SIG-M5 treated with dmso at 0.1 percent for 504 hours (cell line): ENCODE results near the gene CORO1A.
"Not testable (repeated sequence)": the region's sequence is repeated elsewhere in the genome, so short reads cannot be mapped to it uniquely, and the experiment has no call there.

ENCODE experiments used
- DNase-seq: peaks from one replicate; lab custom pipeline; 2025; ENCODE audit not compliant: unreplicated experiment; lab: John Stamatoyannopoulos, UW

CORO1A gene

DNA sequence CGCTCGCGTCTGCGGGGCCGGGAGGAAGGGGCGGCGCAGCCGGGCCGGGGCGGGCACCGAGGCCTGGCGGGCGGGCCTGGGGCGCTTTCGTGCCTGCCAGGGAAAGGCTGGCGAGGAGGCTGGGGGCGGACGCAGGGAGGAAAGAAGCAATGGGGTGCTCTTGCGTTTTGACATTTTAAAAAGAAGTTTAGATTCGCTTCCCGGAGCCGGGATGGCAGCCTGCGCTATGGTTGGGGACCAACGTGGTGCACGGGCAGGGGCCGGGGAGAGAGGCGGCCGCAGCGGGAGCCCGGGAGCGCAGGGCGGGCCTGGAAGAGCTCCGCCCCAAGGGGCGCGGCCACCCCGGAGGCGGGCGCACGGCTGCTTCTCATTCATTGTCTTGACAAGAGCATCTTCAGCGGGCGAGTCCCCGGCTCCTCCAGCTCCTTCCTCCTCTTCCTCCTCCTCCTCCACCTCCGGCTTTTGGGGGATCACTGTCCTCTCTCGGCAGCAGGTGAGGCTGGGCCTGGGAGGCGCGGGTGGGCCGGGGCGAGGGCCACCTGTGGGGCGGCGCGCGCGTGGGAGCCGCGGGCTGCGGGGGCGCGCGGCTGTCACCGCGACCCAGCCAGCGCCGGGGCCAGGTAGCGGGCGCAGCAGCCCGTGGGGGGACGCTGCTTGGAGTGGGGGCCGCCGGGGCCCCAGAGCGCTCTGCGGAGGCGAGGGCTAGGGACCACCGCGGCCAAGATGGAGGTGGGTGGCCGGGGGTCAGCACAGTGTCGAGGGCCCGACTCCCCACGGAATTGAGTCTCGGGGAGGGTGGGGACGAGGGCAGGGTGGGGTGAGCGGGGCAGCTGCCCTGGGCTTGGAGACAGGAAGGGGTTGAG lies at the start of gene CORO1A:
CORO1A (plus strand) TSS at position 370 of the 863 bp plus-strand sequence. CDS start 1,608 bp downstream, outside the sequence.
- peak; percentile 80 for DNase-seq

DNA sequence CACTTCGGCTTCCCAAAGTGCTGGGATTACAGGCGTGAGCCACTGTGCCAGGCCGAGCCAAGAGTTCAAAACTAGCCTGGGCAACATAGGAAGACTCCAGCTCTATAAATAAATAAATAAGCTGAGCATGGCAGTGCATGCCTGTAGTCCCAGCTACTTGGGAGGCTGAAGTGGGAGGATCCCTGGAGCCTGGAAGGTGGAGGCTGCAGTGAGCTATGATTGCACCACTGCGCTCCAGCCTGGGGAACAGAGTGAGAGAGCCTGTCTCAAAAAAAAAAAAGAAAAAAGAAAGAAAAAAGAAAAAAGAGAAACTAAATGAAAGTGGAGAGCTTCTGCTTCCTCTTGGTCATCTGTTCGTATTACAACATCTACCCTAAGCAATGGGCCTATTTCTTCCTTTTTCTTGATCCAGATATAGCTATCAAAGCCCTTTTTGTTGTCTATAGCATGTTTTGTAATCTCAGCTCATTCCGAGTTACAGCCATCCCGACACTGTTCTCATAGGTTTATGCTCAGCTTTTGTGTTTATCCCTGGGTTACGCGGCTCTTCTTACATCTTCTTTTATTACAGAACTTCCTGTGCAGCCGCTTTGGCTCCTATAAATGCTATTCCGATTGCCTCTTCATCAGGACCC lies 46.3 kb upstream of the CORO1A start:
- peak; percentile 95 for DNase-seq

DNA sequence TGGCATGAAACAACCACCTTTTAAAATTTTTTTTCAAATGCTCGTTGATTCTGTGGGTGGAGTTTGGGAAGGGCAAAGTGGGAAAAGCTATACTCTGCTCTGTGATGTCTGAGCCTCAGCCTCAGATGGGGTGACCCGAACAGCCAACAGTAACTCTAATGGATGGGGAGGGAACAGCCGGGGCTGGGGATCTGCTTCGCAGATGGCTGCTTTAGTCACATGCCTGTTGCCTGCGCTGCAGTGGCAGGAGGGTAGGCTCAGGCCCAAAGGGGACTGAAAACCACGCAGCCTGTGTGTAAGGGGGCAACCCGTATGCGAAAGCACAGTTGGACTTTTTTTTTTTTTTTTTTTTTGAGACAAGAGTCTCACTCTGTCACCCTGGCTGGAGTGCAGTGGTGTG lies 45.5 kb upstream of the CORO1A start:
- DNase-seq, result no peak

- DNase-seq, result peak; percentile 37
Observed at GRCh38 chr16:30139583-30140481, 43.6 kb upstream of the CORO1A start.

- DNase-seq, result no peak
Observed at GRCh38 chr16:30141750-30142149, 41.7 kb upstream of the CORO1A start.

DNA sequence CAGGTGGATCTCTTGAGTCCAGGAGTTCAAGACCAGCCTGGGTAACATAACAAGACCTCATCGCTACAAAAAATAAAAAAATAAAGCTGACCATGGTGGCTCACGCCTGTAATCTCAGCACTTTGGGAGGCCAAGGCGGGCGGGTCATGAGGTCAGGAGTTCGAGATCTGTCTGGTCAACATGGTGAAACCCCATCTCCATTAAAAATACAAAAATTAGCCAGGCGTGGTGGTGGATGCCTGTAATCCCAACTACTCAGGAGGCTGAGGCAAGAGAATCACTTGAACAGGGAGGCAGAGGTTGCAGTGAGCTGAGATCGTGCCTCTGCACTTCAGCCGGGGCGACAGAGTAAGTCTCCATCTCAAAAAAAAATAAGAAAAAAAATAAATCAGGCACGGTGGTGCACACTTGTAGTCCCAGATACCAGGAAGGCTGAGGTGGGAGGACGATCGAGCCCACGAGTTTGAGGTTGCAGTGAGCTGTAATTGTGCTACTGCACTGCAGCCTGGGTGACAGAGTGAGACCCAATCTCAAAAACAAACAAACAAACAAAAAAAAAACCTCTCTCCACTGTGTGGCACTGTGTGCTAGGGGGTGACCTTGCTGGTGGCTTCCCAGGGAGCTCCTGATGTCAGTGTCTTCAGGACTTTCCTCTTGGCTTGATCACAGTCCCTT lies 40.6 kb upstream of the CORO1A start:
- peak; percentile 21 for DNase-seq

- DNase-seq, result no peak
Observed at GRCh38 chr16:30143347-30143702, 40.1 kb upstream of the CORO1A start.

DNA sequence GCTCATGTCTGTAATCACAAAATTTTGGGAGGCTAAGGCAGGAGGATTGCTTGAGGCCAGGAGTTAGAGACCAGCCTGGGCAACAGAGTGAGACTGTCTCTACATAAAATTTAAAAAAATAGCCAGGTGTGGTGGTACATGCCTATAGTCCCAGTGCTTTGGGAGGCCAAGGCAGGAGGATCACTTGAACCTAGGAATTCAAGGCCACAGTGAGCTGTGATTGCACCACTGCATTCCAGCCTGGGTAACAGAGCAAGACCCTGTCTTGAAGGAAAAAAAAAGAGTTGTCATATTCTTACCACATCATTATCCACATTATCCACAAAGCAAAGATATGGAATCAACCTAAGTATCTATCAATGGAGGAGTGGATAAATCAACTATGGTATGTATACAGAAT lies 39.4 kb upstream of the CORO1A start:
- DNase-seq, result no peak

- DNase-seq, result no peak
Observed at GRCh38 chr16:30144917-30145316, 38.5 kb upstream of the CORO1A start.

- DNase-seq, result no peak
Observed at GRCh38 chr16:30145657-30146056, 37.7 kb upstream of the CORO1A start.

DNA sequence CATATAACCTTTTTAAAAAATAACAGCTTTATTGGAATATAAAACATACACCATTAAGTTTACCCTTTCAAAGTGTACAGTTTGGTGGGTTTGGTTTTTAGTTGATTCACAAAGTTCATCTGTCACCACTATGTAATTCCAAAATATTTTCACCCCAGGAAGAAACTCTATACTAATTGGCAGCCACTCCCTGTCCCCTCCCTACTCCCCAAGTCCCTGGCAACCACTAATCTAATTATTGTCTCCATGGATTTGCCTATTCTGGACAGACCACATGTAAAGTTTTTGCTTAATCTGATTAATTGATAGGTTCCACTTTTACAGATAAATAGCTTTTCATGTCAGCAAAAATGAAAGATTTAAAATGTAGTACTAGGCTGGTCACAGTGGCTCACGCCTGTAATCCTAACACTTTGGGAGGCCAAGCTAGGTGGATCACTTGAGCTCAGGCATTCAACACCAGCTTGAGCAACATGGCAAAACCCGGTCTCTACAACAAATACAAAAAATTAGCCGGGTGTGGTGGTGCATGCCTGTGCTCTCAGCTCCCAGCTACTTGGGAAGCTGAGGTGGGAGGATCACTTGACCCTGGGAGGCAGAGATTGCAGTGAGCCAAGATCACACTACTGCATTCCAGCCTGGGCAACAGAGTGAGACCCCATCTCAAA lies 35.4 kb upstream of the CORO1A start:
- DNase-seq, result no peak

DNA sequence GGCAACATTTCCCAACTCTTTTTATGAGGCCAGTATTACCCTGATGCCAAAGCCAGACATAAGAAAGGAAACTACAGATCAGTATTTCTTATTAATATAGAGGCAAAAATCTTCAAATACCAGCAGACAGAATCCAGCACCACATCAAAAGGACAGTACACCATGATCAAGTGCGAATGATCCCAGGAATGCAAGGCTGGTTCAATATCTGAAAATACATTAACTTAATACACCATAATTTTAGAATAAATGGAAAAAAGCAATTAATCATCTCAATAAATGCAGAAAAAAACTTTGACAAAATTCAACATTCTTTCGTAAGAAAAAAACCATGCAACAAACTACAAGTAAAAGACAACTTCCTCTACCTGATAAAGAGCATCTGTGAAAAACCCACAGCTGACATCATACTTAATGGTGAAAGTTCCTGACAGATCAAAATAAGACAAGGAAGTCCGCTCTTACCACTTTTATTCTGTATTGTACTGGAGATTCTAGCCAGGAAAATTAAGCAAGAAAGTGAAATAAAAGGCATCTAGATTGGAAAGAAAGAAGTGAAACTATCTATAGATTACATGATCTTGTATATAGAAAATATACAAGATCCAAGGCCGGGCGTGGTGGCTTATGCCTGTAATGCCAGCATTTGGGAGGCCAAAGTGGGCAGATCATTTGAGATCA lies 34.0 kb upstream of the CORO1A start:
- DNase-seq, result peak; percentile 92

DNA sequence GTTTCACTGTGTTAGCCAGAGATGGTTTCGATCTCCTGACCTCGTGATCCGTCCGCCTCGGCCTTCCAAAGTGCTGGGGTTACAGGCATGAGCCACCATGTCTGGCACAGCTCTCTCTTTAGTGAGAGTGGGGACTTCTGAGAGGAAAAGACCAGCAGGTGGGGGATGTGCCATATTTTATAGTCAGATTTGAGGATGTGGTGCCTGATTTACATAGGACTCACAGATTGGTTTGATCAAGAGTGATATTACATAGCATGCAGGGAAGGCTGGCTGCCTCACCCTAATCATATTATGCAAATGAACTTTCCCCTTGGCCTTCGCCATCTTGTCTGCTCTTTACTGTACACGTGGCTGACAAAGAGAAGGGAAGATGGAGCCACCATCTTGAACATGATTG lies 32.3 kb upstream of the CORO1A start:
- DNase-seq, result no peak

- no peak for DNase-seq
Observed at GRCh38 chr16:30152517-30152916, 30.9 kb upstream of the CORO1A start.

DNA sequence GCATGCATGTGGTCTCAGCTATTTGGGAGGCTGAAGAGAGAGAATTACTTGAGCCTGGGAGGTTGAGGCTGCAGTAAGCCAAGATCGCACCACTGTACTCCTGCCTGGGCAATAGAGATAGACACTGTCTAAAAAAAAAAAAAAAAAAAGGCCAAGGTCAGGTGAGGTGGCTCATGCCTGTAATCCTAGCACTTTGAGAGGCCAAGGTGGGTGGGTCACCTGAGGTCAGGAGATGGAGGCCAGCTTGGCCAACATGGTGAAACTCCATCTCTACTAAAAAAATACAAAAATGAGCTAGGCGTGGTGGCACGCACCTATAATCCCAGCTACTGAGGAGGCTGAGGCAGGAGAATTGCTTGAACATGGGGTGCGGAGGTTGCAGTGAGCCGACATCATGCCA lies 28.2 kb upstream of the CORO1A start:
- no peak for DNase-seq

DNA sequence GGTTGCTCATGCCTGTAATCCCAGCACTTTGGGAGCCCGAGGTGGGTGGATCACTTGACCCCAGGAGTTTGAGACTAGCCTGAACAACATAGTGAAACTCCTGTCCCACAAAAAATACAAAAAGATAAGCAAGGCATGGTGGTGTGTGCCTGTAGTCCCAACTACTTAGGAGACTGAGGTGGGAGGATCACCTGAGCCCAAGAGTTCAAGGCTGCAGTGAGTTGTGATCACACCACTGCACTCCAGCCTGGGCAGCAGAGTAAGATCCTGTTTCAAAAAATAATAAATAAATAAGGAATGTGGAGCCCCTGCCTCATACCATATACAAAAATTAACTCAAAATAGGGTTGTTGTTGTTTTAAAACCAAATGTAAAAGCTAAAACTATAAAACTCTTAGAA lies 26.2 kb upstream of the CORO1A start:
- DNase-seq, result no peak

- no peak for DNase-seq
Observed at GRCh38 chr16:30163538-30163937, 19.9 kb upstream of the CORO1A start.

DNA sequence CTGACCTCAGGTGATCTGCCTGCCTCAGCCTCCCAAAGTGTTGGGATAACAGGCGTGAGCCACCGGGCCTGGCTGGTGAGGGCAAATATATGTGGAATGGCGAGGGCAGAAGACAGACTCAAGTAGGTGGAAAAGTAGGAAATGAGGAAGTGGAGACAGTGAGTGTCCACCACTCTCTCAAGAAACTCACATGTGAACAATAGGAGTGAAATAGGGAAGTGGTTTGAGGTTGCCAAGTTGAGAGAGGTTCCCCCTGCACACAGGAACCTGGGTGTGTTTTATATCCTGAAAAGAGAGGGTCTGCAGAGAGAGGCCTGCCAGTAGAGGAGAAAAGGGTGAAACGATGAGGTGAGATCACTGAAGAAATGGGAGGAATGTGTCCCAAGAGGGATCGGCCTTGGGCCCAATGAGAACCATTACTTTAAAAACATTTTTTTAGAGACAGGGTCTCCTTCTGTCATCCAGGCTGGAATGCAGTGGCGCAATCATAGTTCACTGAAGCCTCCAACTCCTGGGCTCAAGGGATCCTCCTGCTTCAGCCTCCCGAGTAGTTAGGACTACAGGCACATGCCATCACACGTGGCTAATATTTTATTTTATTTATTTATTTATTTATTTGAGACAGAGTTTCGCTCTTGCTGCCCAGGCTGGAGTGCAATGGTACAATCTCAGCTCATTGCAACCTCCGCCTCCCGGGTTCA lies 17.1 kb upstream of the CORO1A start:
- peak; percentile 97 for DNase-seq

DNA sequence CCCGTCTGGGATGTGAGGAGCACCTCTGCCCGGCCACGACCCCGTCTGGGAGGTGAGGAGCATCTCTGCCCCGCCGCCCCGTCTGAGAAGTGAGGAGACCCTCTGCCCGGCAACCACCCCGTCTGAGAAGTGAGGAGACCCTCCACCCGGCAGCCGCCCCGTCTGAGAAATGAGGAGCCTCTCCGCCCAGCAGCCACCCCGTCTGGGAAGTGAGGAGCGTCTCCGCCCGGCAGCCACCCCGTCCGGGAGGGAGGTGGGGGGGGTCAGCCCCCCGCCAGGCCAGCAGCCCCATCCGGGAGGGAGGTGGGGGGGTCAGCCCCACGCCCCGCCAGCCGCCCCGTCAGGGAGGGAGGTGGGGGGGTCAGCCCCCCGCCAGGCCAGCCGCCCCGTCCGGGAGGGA lies 14.7 kb upstream of the CORO1A start:
- DNase-seq, result not testable (repeated sequence)
